NCI-H345 treated with DMSO at 0.1 percent for 48 hours (cell line): ENCODE results near the gene ARHGAP5.

ENCODE experiments used
- DNase-seq: peaks from one replicate; lab custom pipeline; 2025; ENCODE audit not compliant: unreplicated experiment; lab: John Stamatoyannopoulos, UW

ARHGAP5 gene

GRCh38 chr14:32166924-32167323 is 89.8 kb downstream of the ARHGAP5 start:
- no peak for DNase-seq

- DNase-seq: no peak
These were observed 90.8 kb downstream of the ARHGAP5 start for GRCh38 chr14:32167907-32168306.

GRCh38 chr14:32169191-32169590 is 92.1 kb downstream of the ARHGAP5 start:
- DNase-seq: no peak

GRCh38 chr14:32171469-32171868 is 94.4 kb downstream of the ARHGAP5 start:
- no peak for DNase-seq

- DNase-seq: no peak
These were observed 106.3 kb downstream of the ARHGAP5 start for GRCh38 chr14:32183151-32184058.

- DNase-seq: no peak
These were observed 108.0 kb downstream of the ARHGAP5 start for GRCh38 chr14:32185097-32185496.

GRCh38 chr14:32186248-32186647 is 109.1 kb downstream of the ARHGAP5 start:
- DNase-seq: no peak

GRCh38 chr14:32189811-32190210 is 112.7 kb downstream of the ARHGAP5 start:
- no peak for DNase-seq

- DNase-seq: no peak
These were observed 113.6 kb downstream of the ARHGAP5 start for GRCh38 chr14:32190673-32191072.

- DNase-seq: no peak
These were observed 115.7 kb downstream of the ARHGAP5 start for GRCh38 chr14:32192712-32193373.

- DNase-seq: no peak
These were observed 116.4 kb downstream of the ARHGAP5 start for GRCh38 chr14:32193532-32193931.

GRCh38 chr14:32195636-32196035 is 118.5 kb downstream of the ARHGAP5 start:
- DNase-seq: no peak

GRCh38 chr14:32197919-32198318 is 120.8 kb downstream of the ARHGAP5 start:
- no peak for DNase-seq

- no peak for DNase-seq
These were observed 123.5 kb downstream of the ARHGAP5 start for GRCh38 chr14:32200368-32201192.

- DNase-seq: peak; percentile 92
These were observed 124.2 kb downstream of the ARHGAP5 start for GRCh38 chr14:32201193-32201815.

GRCh38 chr14:32201816-32202490 is 124.8 kb downstream of the ARHGAP5 start, which contains the start of gene RNU6-7:
Gene RNU6-7, plus strand, starts transcription at chr14:32202045.
- peak; percentile 79 for DNase-seq

GRCh38 chr14:32202491-32202997 is 125.4 kb downstream of the ARHGAP5 start:
- peak; percentile 79 for DNase-seq

GRCh38 chr14:32202998-32203882 is 126.1 kb downstream of the ARHGAP5 start, which contains the start of gene RNU6-8:
Gene RNU6-8, minus strand, starts transcription at chr14:32203269.
- peak; percentile 81 for DNase-seq

- DNase-seq: peak; percentile 53
These were observed 126.8 kb downstream of the ARHGAP5 start for GRCh38 chr14:32203928-32204357.
